Activated naive CD4-positive, alpha-beta T cell treated with anti-CD3 and anti-CD28 coated beads, Interleukin-2, amount 50 U/mL, for 16 hours (primary cell): ENCODE measurements around the gene CAMKK1.
"Not testable (repeated sequence)": the region's sequence is repeated elsewhere in the genome, so short reads cannot be mapped to it uniquely, and the experiment has no call there.

ENCODE experiments used
- DNase-seq: peaks from one replicate; pipeline ENCODE4 v3.0.0-alpha.2; 2020

Gene CAMKK1

GRCh38 chr17:3844556-3844955, 48.3 kb downstream of the CAMKK1 start:
- DNase-seq, result not testable (repeated sequence)

- DNase-seq, result peak; percentile 51
Measured at GRCh38 chr17:3843935-3844516, 48.8 kb downstream of the CAMKK1 start.

- no peak for DNase-seq
Measured at GRCh38 chr17:3838206-3838605, 54.6 kb downstream of the CAMKK1 start.

GRCh38 chr17:3836551-3836950, 56.3 kb downstream of the CAMKK1 start:
- DNase-seq, result no peak

- no peak for DNase-seq
Measured at GRCh38 chr17:3835410-3836229, 57.2 kb downstream of the CAMKK1 start.

- DNase-seq, result no peak
Measured at GRCh38 chr17:3834811-3835210, 58.0 kb downstream of the CAMKK1 start.

- no peak for DNase-seq
Measured at GRCh38 chr17:3828852-3829232, 64.0 kb downstream of the CAMKK1 start.

GRCh38 chr17:3828151-3828851, 64.6 kb downstream of the CAMKK1 start:
- DNase-seq, result no peak

GRCh38 chr17:3827124-3827773, 65.6 kb downstream of the CAMKK1 start:
- peak; percentile 63 for DNase-seq

- DNase-seq, result no peak
Measured at GRCh38 chr17:3826191-3826590, 66.7 kb downstream of the CAMKK1 start.

GRCh38 chr17:3821101-3821500, 71.8 kb downstream of the CAMKK1 start:
- DNase-seq, result no peak

- no peak for DNase-seq
Measured at GRCh38 chr17:3818786-3819185, 74.1 kb downstream of the CAMKK1 start.

GRCh38 chr17:3817851-3818605, 74.8 kb downstream of the CAMKK1 start:
- DNase-seq, result no peak

GRCh38 chr17:3815925-3816324, 76.9 kb downstream of the CAMKK1 start:
- DNase-seq, result no peak

GRCh38 chr17:3815122-3815521, 77.7 kb downstream of the CAMKK1 start:
- no peak for DNase-seq

GRCh38 chr17:3814361-3814760, 78.5 kb downstream of the CAMKK1 start:
- DNase-seq, result no peak

GRCh38 chr17:3813171-3813570, 79.7 kb downstream of the CAMKK1 start:
- no peak for DNase-seq

GRCh38 chr17:3812771-3813170, 80.1 kb downstream of the CAMKK1 start:
- DNase-seq, result no peak

GRCh38 chr17:3812284-3812683, 80.6 kb downstream of the CAMKK1 start:
- DNase-seq, result no peak
